A673 (cell line): Measurements from ENCODE around the gene ATG7. TPM values are rescaled to one million over a fixed set of nuclear protein-coding genes. Genes with fewer than 3 reads are reported as not detected.
"Not testable (repeated sequence)": the region's sequence is repeated elsewhere in the genome, so short reads cannot be mapped to it uniquely, and the experiment has no call there.

Experiments
- BruUV-seq: library from RNA; stranded (reverse); fragments of 400-500 nt; replicated peaks from 2 replicates; lab custom pipeline; 2021; lab: Mats Ljungman, UMichigan
- CTCF ChIA-PET: fragments of 300-600 bp; sonication (Branson Sonifier 250); formaldehyde crosslinking; loops from one replicate; lab custom pipeline; 2022; ENCODE audit warnings: antibody characterized with exemption; lab: Charles Lee
- POLR2A ChIA-PET: fragments of 300-600 bp; sonication (Branson Sonifier 250); formaldehyde crosslinking; loops from one replicate; lab custom pipeline; 2022; ENCODE audit warnings: antibody characterized with exemption; ENCODE audit not compliant: low non-redundant PET; lab: Charles Lee
- DNase-seq: peaks from one replicate; pipeline ENCODE4 v3.0.0-alpha.2; 2015; ENCODE audit warnings: low spot score
- H3K27ac ChIP-seq: fragments of 200-600 bp; sonication (generic); 2 replicates; pipeline ENCODE4 v1.5.1; 2016; ENCODE audit warnings: mixed run types, low read depth, mild to moderate bottlenecking, mixed read lengths, antibody characterized with exemption, low read length; ENCODE audit not compliant: poor library complexity, severe bottlenecking
- H3K27me3 ChIP-seq: fragments of 200-600 bp; sonication (generic); replicated peaks from 2 replicates; pipeline ENCODE4 v1.6.1; 2017; ENCODE audit warnings: mixed run types, low read depth, mild to moderate bottlenecking, mixed read lengths, antibody characterized with exemption, low read length; ENCODE audit not compliant: insufficient read depth, poor library complexity
- H3K36me3 ChIP-seq: fragments of 200-600 bp; sonication (generic); 2 replicates; pipeline ENCODE4 v1.6.1; 2016; ENCODE audit warnings: mixed run types, mild to moderate bottlenecking, mixed read lengths, antibody characterized with exemption, low read length; ENCODE audit not compliant: insufficient read depth, poor library complexity, severe bottlenecking
- H3K4me1 ChIP-seq: fragments of 200-600 bp; sonication (generic); 2 replicates; pipeline ENCODE4 v1.6.1; 2017; ENCODE audit warnings: mixed run types, mild to moderate bottlenecking, mixed read lengths, antibody characterized with exemption, low read length; ENCODE audit not compliant: insufficient read depth, poor library complexity, severe bottlenecking
- H3K4me3 ChIP-seq: fragments of 200-600 bp; sonication (generic); 2 replicates; pipeline ENCODE4 v1.5.1; 2016; ENCODE audit warnings: low read depth, mixed run types, mild to moderate bottlenecking, mixed read lengths, low read length; ENCODE audit not compliant: poor library complexity, severe bottlenecking
- H3K9me3 ChIP-seq: fragments of 200-600 bp; sonication (generic); 2 replicates; pipeline ENCODE4 v1.6.1; 2016; ENCODE audit warnings: mixed run types, low read depth, mild to moderate bottlenecking, mixed read lengths, antibody characterized with exemption, low read length; ENCODE audit not compliant: poor library complexity, severe bottlenecking
- EZH2 ChIP-seq: fragments of 200-600 bp; sonication (generic); IDR thresholded peaks from 2 replicates; pipeline ENCODE4 v1.6.1; 2017; ENCODE audit warnings: borderline replicate concordance, low read depth, mild to moderate bottlenecking, mixed read lengths, antibody characterized with exemption, low read length; ENCODE audit not compliant: poor library complexity, severe bottlenecking
- intact Hi-C: fragments of 100-400 bp; cut with micrococcal nuclease; formaldehyde crosslinking; loops from one replicate; pipeline ENCODE4 v1.10.0; 2022; ENCODE audit not compliant: unreplicated experiment
- total RNA-seq: library from RNA; stranded (reverse); gene quantifications from 2 replicates; pipeline ENCODE4 v1.2.3, GENCODE V29; 2021
- TF ChIP-seq, protein P1 (sequence below): fragments of 300-800, 200-600 bp; sonication (generic); conservative IDR thresholded peaks from 2 replicates; pipeline ENCODE4 v1.5.1; 2017; ENCODE audit warnings: low read depth, mild to moderate bottlenecking, antibody characterized with exemption, low read length, moderate library complexity, mixed read lengths

Gene ATG7
- total RNA-seq, 1 experiment from 2014 or later = 30.9 TPM

DNA sequence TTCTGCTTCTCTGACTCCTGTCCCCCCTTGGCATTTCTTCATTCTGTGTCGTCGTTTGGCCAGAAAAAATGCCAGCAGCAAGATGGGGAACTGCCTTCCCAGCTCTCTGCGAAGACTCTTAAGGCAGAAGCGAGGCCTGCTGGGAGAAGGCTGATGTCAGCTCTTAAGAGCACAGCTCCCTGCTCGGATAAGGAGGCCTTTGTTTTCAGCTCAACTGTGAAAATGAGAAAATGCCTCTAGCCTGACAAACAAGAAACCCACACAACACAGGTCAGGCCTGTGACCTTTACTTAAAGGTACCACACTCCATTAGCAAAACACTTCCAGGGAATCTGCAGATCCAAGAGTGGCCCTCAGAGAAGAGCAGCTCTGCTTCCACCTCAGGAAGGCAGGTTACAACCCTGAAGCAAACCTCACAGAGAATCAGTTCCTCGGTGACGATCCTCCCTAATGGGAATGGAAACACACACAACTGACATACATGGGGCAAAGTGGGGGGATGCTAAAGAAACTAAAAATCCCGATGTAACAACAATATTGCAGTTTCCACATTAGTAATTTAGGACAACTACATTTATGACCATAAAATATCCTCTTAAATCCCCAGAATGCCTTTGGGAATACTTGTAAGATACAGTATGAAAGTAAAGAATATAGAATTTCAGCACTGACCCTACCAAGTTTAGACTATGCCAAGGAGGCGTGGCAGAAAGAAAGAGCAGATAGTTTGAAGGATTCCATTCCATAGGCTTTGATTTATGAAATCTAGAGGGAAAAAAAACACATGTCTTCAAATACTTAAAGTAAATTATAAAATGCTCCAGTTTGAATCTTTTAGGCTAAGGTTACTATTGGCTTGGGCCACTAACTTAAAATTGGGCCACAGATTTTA, 319.4 kb downstream of the ATG7 start:
- H3K4me3 ChIP-seq = no peak overlapping the region
- CTCF ChIA-PET = no interaction called here
- H3K27me3 ChIP-seq = no peaks in the 10 kb centered on the region
- TF ChIP-seq, protein P1, sequence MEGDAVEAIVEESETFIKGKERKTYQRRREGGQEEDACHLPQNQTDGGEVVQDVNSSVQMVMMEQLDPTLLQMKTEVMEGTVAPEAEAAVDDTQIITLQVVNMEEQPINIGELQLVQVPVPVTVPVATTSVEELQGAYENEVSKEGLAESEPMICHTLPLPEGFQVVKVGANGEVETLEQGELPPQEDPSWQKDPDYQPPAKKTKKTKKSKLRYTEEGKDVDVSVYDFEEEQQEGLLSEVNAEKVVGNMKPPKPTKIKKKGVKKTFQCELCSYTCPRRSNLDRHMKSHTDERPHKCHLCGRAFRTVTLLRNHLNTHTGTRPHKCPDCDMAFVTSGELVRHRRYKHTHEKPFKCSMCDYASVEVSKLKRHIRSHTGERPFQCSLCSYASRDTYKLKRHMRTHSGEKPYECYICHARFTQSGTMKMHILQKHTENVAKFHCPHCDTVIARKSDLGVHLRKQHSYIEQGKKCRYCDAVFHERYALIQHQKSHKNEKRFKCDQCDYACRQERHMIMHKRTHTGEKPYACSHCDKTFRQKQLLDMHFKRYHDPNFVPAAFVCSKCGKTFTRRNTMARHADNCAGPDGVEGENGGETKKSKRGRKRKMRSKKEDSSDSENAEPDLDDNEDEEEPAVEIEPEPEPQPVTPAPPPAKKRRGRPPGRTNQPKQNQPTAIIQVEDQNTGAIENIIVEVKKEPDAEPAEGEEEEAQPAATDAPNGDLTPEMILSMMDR = no peak
- TF ChIP-seq EZH2 = no peak
- BruUV-seq = no TSS peak
- H3K4me1 ChIP-seq = peaks cover 46% of the 10 kb centered on the region
- intact Hi-C loops = no loop called here
- no peaks in the 10 kb centered on the region for H3K36me3 ChIP-seq
- H3K27ac ChIP-seq = peak overlapping the region; percentile 79
- H3K9me3 ChIP-seq = no peaks in the 10 kb centered on the region
- peak; percentile 78 for DNase-seq
- POLR2A ChIA-PET = interaction anchor here (0.7 kb wide), 1 partner anchor 12 kb away, joined by 3 read pairs; no protein-coding TSS in a partner anchor

DNA sequence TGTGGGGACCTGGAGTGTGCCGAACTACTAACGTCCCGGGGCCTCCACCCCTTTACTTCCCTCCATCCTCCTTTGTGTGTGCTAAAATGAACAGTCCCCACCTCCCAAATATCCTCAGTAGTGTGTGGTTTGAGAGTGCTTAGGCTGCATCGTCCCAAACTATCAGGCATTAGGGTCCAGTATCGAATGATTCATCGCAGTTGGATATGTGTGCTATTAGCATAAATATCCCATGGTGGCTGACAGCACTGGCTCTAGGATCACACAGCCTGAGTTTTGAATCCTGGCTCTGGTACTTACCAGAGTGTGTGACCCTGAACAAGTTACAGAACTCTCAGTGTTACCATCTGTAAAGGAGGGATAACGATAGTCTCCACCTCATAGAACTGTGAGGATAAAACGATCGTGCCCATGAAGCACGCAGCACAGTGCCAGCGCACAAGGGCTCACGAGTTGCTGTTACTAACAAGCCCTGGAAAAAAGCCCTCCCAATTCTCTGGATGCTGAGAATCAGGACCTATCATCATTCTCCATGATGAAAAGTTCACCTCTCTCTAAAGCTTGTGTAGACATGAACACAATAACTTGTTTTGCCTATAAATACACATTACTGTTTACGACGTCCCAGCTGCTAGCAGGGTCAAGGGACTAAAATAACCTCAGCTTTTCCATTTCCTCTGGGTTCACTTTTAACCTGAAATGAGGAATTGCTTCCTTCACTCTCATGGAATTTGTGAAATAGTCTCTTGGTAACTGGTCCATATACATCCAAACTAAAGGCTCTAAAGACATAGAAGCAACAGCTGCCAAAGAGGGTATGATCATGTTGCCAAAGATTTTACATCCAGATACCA, 320.5 kb downstream of the ATG7 start:
- DNase-seq = peak; percentile 30
- intact Hi-C loops = no loop called here
- H3K9me3 ChIP-seq = no peaks in the 10 kb centered on the region
- H3K27ac ChIP-seq = peak overlapping the region; percentile 79
- BruUV-seq = no TSS peak
- H3K36me3 ChIP-seq = peaks cover 3% of the 10 kb centered on the region
- TF ChIP-seq, protein P1 = no peak
- no peak for TF ChIP-seq EZH2
- POLR2A ChIA-PET = no interaction called here
- no peaks in the 10 kb centered on the region for H3K27me3 ChIP-seq
- peaks cover 37% of the 10 kb centered on the region for H3K4me1 ChIP-seq
- CTCF ChIA-PET = no interaction called here
- H3K4me3 ChIP-seq = no peak overlapping the region

DNA sequence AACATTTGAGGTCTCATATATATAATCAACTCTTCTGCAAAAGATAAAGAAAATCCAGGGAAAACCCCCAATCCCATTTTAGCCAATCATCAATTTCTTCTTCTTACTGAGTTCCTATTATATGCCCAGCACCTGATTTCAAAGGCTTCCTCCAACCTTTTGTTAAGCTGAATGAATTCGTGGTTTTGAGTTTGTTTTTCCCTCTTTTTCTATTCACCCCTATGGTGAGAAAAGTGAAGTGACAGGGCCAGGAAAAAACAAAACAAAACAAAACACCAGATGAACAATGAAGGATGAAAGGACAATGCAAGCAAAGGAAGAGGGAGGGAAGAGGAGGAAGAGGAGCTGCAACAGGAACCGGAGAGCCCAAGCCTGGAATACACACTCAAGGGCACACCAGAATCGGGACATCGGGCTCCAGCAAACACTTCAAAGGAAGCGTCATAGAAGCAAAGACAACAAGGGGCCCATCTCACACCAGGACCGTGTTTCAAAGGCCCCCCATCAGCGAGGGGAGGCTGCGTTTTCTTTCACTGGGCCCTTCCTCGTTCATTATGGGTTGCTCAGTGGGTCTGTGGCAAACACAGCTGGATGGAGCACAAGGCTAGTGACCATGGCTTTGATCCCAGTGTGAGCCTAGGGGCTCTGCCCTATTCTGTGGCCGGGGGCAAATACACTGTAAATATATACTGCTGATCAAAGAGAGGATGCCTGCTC, 321.3 kb downstream of the ATG7 start:
- Histone ChIP-seq H3K27ac (no peak overlapping the region), H3K36me3 (peaks cover 6% of the 10 kb centered on the region), H3K27me3 (no peaks in the 10 kb centered on the region), H3K4me1 (peaks cover 35% of the 10 kb centered on the region), H3K9me3 (no peaks in the 10 kb centered on the region), H3K4me3 (no peak overlapping the region)
- CTCF ChIA-PET = no interaction called here
- intact Hi-C loops = no loop called here
- TF ChIP-seq EZH2 = no peak
- no peak for DNase-seq
- no TSS peak for BruUV-seq
- POLR2A ChIA-PET = no interaction called here

DNA sequence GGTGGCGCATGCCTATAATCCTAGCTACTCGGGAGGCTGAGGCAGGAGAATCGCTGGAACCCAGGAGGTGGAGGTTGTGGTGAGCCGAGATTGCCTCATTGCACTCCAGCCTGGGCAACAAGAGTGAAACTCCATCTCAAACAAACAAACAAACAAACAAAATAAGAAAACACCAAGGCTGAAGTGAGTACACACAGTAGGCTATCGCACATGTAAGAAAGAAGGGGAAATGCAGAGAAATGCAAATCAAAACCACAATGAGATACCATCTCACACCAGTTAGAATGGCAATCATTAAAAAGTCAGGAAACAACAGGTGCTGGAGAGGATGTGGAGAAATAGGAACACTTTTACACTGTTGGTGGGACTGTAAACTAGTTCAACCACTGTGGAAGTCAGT, 322.8 kb downstream of the ATG7 start:
- peaks cover 39% of the 10 kb centered on the region for H3K4me1 ChIP-seq
- POLR2A ChIA-PET, H3K9me3 ChIP-seq, H3K36me3 ChIP-seq, H3K27ac ChIP-seq, intact Hi-C loops, BruUV-seq, H3K27me3 ChIP-seq, DNase-seq, CTCF ChIA-PET, H3K4me3 ChIP-seq: not testable (repeated sequence)
